HCT116 (cell line): Measurements from ENCODE around the gene PARD6G. TPM values are rescaled to one million over a fixed set of nuclear protein-coding genes. Genes with fewer than 3 reads are reported as not detected.

Source experiments
- ATAC-seq: fragments of 200-7000 bp; cut with Tn5 transposase; 2 replicates; pipeline ENCODE4 v1.9.1; 2020; ENCODE audit warnings: mild to moderate bottlenecking, moderate library complexity
- BruUV-seq: library from RNA; stranded (reverse); fragments of 400-500 nt; replicated peaks from 2 replicates; lab custom pipeline; 2021; lab: Mats Ljungman, UMichigan
- CTCF ChIA-PET: fragments of 300-600 bp; sonication (Branson Sonifier 250); formaldehyde crosslinking; loops from one replicate; lab custom pipeline; 2021; ENCODE audit warnings: antibody characterized with exemption; lab: Charles Lee
- POLR2A ChIA-PET: fragments of 300-600, 350-600 bp; sonication (Branson Sonifier 250); formaldehyde crosslinking; loops from one replicate; lab custom pipeline; 2021; ENCODE audit warnings: antibody characterized with exemption; lab: Charles Lee
- RAD21 ChIA-PET, 2 experiments: fragments of 300-600 bp; sonication (Branson Sonifier 250); formaldehyde crosslinking; loops; one replicate each; lab custom pipeline; 2023; ENCODE audit warnings: low total read pairs in 2 of 2; ENCODE audit not compliant: uncharacterized antibody in 2 of 2, unreplicated experiment in 2 of 2, low non-redundant PET in 1 of 2; lab: Charles Lee
- DNase-seq: peaks from one replicate; pipeline ENCODE4 v3.0.0-alpha.2; 2010; ENCODE audit warnings: low read depth, low spot score
- H2AFZ ChIP-seq: fragments of 200-600 bp; shearing (Covaris generic), sonication (generic); 2 replicates; pipeline ENCODE4 v1.6.1; 2017; ENCODE audit warnings: low read depth, mixed run types, mixed read lengths, antibody characterized with exemption, low read length; ENCODE audit not compliant: poor library complexity, severe bottlenecking
- H3K27ac ChIP-seq: 2 replicates; pipeline ENCODE4 v1.5.1; 2012; ENCODE audit warnings: low read depth, low read length
- H3K27me3 ChIP-seq: fragments of 200-600 bp; sonication (generic); 2 replicates; pipeline ENCODE4 v1.6.1; 2016; ENCODE audit warnings: mixed run types, low read length, mixed read lengths; ENCODE audit not compliant: insufficient read depth
- H3K36me3 ChIP-seq, 2 experiments: fragments of 200-500 bp in 1 of 2; fragments of 200-600 bp in 1 of 2; sonication (Bioruptor generic) in 1 of 2; sonication (generic) in 1 of 2; 2 replicates each; pipeline versions ENCODE4 v1.5.1 to v1.6.1; 2014 to 2016; ENCODE audit warnings: low read length in 2 of 2, inconsistent platforms in 1 of 2, mixed read lengths in 1 of 2, mixed run types in 1 of 2; ENCODE audit not compliant: insufficient read depth in 2 of 2, control insufficient read depth in 1 of 2
- H3K4me1 ChIP-seq, 2 experiments: fragments of 200-600 bp in 1 of 2; sonication (generic) in 1 of 2; 2 replicates each; pipeline versions ENCODE4 v1.5.1 to v1.6.1; 2012 to 2017; ENCODE audit warnings: low read length in 2 of 2, inconsistent platforms in 1 of 2, mild to moderate bottlenecking in 1 of 2, mixed read lengths in 1 of 2, mixed run types in 1 of 2, moderate library complexity in 1 of 2; ENCODE audit not compliant: insufficient read depth in 2 of 2, control insufficient read depth in 1 of 2
- H3K4me2 ChIP-seq: fragments of 200-600 bp; sonication (generic); 2 replicates; pipeline ENCODE4 v1.6.1; 2017; ENCODE audit warnings: mixed run types, low read length, mixed read lengths
- H3K4me3 ChIP-seq, 2 experiments: fragments of 200-600 bp in 1 of 2; sonication (generic) in 1 of 2; replicated peaks in 1 of 2; 2 replicates each; pipeline ENCODE4 v1.5.1; 2011 to 2016; ENCODE audit warnings: low read length in 2 of 2, control low read depth in 1 of 2, low read depth in 1 of 2, mild to moderate bottlenecking in 1 of 2, mixed read lengths in 1 of 2, mixed run types in 1 of 2
- H3K79me2 ChIP-seq: fragments of 200-600 bp; sonication (generic); 2 replicates; pipeline ENCODE4 v1.6.1; 2017; ENCODE audit warnings: mild to moderate bottlenecking, mixed run types, low read length, moderate library complexity, mixed read lengths; ENCODE audit not compliant: insufficient read depth
- H3K9ac ChIP-seq: fragments of 200-600 bp; sonication (generic); 2 replicates; pipeline ENCODE4 v1.6.1; 2016; ENCODE audit warnings: low read length, mixed read lengths
- H3K9me2 ChIP-seq: fragments of 200-600 bp; sonication (generic), shearing (Covaris generic); 2 replicates; pipeline ENCODE4 v1.6.1; 2017; ENCODE audit warnings: mixed run types, mild to moderate bottlenecking, moderate library complexity; ENCODE audit not compliant: insufficient read depth
- H3K9me3 ChIP-seq, 2 experiments: fragments of 200-500 bp in 1 of 2; fragments of 200-600 bp in 1 of 2; sonication (Bioruptor generic) in 1 of 2; sonication (generic) in 1 of 2; 2 replicates each; pipeline ENCODE4 v1.6.1; 2014 to 2017; ENCODE audit warnings: low read length in 2 of 2, mixed read lengths in 2 of 2, inconsistent platforms in 1 of 2, low read depth in 1 of 2, mild to moderate bottlenecking in 1 of 2, mixed run types in 1 of 2, moderate library complexity in 1 of 2; ENCODE audit not compliant: control insufficient read depth in 1 of 2, insufficient read depth in 1 of 2
- H4K20me1 ChIP-seq: fragments of 200-600 bp; sonication (generic), shearing (Covaris generic); 2 replicates; pipeline ENCODE4 v1.6.1; 2017; ENCODE audit warnings: mixed run types, mild to moderate bottlenecking, moderate library complexity; ENCODE audit not compliant: insufficient read depth
- ATF3 ChIP-seq: IDR thresholded peaks from 2 replicates; pipeline ENCODE4 v1.6.1; 2012
- CBX3 ChIP-seq: IDR thresholded peaks from 2 replicates; pipeline ENCODE4 v1.6.1; 2012; ENCODE audit warnings: low read depth
- CEBPB ChIP-seq: IDR thresholded peaks from 2 replicates; pipeline ENCODE4 v1.6.1; 2012; ENCODE audit warnings: low read depth
- CTCF ChIP-seq, 3 experiments: fragments of 200-600 bp in 1 of 3; sonication (generic) in 1 of 3; IDR thresholded peaks in 2 of 3; conservative IDR thresholded peaks in 1 of 3; 2 replicates each; pipeline ENCODE4 v1.5.1; 2012 to 2017; ENCODE audit warnings: low read depth in 2 of 3, low read length in 2 of 3, antibody characterized with exemption in 1 of 3, borderline replicate concordance in 1 of 3, control low read depth in 1 of 3, mild to moderate bottlenecking in 1 of 3, mixed read lengths in 1 of 3, mixed run types in 1 of 3, moderate library complexity in 1 of 3; ENCODE audit not compliant: insufficient read depth in 1 of 3
- EGR1 ChIP-seq: IDR thresholded peaks from 2 replicates; pipeline ENCODE4 v1.6.1; 2012; ENCODE audit warnings: low read depth
- ELF1 ChIP-seq: IDR thresholded peaks from 2 replicates; pipeline ENCODE4 v1.6.1; 2012; ENCODE audit warnings: low read depth, borderline replicate concordance
- EZH2 ChIP-seq: fragments of 200-600 bp; sonication (generic); IDR thresholded peaks from 2 replicates; pipeline ENCODE4 v1.6.1; 2017; ENCODE audit warnings: antibody characterized with exemption, mixed run types
- FOSL1 ChIP-seq: IDR thresholded peaks from 2 replicates; pipeline ENCODE4 v1.6.1; 2012; ENCODE audit warnings: low read depth
- JUND ChIP-seq: IDR thresholded peaks from 2 replicates; pipeline ENCODE4 v1.6.1; 2012
- MAX ChIP-seq: IDR thresholded peaks from 2 replicates; pipeline ENCODE4 v1.6.1; 2012
- POLR2A ChIP-seq: IDR thresholded peaks from 2 replicates; pipeline ENCODE4 v1.7.0; 2011; ENCODE audit warnings: borderline replicate concordance; ENCODE audit not compliant: insufficient read depth, insufficient read length; ENCODE audit errors: extremely low read depth
- POLR2AphosphoS5 ChIP-seq: IDR thresholded peaks from 2 replicates; pipeline ENCODE4 v1.6.1; 2011; ENCODE audit warnings: mild to moderate bottlenecking, low read depth, low read length, moderate library complexity
- RAD21 ChIP-seq: IDR thresholded peaks from 2 replicates; pipeline ENCODE4 v1.6.1; 2012; ENCODE audit warnings: low read depth, mild to moderate bottlenecking
- SP1 ChIP-seq: IDR thresholded peaks from 2 replicates; pipeline ENCODE4 v1.6.1; 2012; ENCODE audit warnings: low read depth
- SRF ChIP-seq: IDR thresholded peaks from 2 replicates; pipeline ENCODE4 v1.6.1; 2012; ENCODE audit warnings: low read depth
- TCF7L2 ChIP-seq: IDR thresholded peaks from 2 replicates; pipeline ENCODE4 v1.7.0; 2011; ENCODE audit warnings: borderline replicate concordance, inconsistent platforms; ENCODE audit not compliant: insufficient read depth, insufficient read length; ENCODE audit errors: extremely low read depth
- ZBTB33 ChIP-seq: IDR thresholded peaks from 2 replicates; pipeline ENCODE4 v1.6.1; 2011; ENCODE audit warnings: mild to moderate bottlenecking, low read length, moderate library complexity; ENCODE audit not compliant: insufficient replicate concordance; ENCODE audit errors: extremely low read depth
- ZFX ChIP-seq: fragments of 450-650 bp; IDR thresholded peaks from 2 replicates; pipeline ENCODE4 v1.6.1; 2017
- ZNF274 ChIP-seq: fragments of 200-500 bp; sonication (Bioruptor generic); IDR thresholded peaks from 2 replicates; pipeline ENCODE4 v1.6.1; 2014; ENCODE audit warnings: mild to moderate bottlenecking, low read depth, low read length, inconsistent platforms
- intact Hi-C: fragments of 100-400 bp; cut with micrococcal nuclease; formaldehyde crosslinking; loops from 2 replicates; pipeline ENCODE4 v1.10.0; 2022
- total RNA-seq: library from RNA; stranded (reverse); gene quantifications from one replicate; pipeline ENCODE4 v1.2.1, GENCODE V29; 2021; ENCODE audit not compliant: unreplicated experiment
- TF ChIP-seq, protein P1 (sequence below): IDR thresholded peaks from 2 replicates; pipeline ENCODE4 v1.6.1; 2012; ENCODE audit warnings: low read depth

The PARD6G gene
- total RNA-seq, 1 experiment from 2014 or later, result 12.8 TPM

DNA sequence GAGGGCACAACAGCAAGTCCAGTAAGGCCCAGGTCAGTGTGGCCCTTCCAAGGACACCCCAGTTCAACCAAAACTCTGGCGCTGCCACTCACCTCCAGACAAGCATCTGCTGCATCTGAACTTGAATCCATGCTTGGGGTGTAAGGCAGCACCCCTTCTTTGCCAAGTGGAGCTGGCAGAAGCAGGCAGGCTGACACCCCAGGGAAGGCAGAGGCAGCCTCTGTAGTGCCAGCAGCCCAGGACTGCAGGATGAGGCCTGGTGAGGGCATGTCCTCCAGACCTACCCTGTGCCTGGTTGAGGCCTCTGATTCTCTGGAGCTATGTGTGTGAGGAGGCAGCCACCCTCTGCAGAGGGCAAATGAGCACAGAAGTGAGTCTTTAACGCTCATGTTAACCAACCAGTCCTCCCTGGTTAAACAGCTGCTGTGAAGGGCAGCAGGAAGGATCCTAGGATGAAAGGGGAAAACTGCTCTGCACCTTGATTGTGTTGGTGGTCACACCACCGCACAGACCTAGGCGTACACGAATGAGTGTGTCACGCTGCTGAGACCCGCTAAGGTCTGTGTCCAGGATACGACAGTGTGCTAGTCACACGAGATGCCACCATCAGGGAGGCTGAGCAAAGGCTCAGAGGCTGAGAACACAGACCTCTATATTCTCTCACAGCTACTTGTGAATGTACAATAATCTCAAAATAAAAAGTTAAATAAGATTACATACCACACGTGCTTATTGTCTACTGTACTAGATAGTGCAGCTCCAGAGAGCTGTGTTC lies 2.2 kb downstream of the PARD6G start:
- Histone ChIP-seq H3K79me2 (peaks cover 14% of the 10 kb centered on the region), H3K9ac (no peak overlapping the region), H3K9me3 (no peaks in the 10 kb centered on the region), H3K4me2 (peak overlapping the region; percentile 85), H3K27me3 (no peaks in the 10 kb centered on the region), H3K4me1 (peaks cover 4 to 11% of the 10 kb centered on the region in 2 experiments; a peak in 3 of 4 replicates), H3K9me2 (no peaks in the 10 kb centered on the region), H3K36me3 (no peaks in the 10 kb centered on the region), H2AFZ (no peak overlapping the region), H3K27ac (no peak overlapping the region; the same call in 1 of the 2 replicates), H4K20me1 (no peaks in the 10 kb centered on the region), H3K4me3 (no peak overlapping the region)
- TF ChIP-seq JUND (no peak), CTCF (IDR thresholded peaks at IDR 0.05 in 2 of 3, conservative IDR thresholded peaks at IDR 0.05 in 1 of 3; ENCODE audit: borderline replicate concordance in 1 of 3, insufficient read depth in 1 of 3, low read depth in 2 of 3, low read length in 2 of 3) (no peak), SP1 (no peak), FOSL1 (no peak), POLR2A (no peak), POLR2AphosphoS5 (no peak), SRF (no peak), TCF7L2 (no peak), EZH2 (no peak), CBX3 (no peak), ZBTB33 (no peak), ATF3 (no peak), ELF1 (no peak), ZFX (no peak), MAX (no peak), ZNF274 (no peak), RAD21 (no peak), CEBPB (no peak), EGR1 (no peak)
- TF ChIP-seq, protein P1, sequence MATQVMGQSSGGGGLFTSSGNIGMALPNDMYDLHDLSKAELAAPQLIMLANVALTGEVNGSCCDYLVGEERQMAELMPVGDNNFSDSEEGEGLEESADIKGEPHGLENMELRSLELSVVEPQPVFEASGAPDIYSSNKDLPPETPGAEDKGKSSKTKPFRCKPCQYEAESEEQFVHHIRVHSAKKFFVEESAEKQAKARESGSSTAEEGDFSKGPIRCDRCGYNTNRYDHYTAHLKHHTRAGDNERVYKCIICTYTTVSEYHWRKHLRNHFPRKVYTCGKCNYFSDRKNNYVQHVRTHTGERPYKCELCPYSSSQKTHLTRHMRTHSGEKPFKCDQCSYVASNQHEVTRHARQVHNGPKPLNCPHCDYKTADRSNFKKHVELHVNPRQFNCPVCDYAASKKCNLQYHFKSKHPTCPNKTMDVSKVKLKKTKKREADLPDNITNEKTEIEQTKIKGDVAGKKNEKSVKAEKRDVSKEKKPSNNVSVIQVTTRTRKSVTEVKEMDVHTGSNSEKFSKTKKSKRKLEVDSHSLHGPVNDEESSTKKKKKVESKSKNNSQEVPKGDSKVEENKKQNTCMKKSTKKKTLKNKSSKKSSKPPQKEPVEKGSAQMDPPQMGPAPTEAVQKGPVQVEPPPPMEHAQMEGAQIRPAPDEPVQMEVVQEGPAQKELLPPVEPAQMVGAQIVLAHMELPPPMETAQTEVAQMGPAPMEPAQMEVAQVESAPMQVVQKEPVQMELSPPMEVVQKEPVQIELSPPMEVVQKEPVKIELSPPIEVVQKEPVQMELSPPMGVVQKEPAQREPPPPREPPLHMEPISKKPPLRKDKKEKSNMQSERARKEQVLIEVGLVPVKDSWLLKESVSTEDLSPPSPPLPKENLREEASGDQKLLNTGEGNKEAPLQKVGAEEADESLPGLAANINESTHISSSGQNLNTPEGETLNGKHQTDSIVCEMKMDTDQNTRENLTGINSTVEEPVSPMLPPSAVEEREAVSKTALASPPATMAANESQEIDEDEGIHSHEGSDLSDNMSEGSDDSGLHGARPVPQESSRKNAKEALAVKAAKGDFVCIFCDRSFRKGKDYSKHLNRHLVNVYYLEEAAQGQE, result no peak
- CTCF ChIA-PET, result no interaction called here
- DNase-seq (no peak), ATAC-seq (no peak)
- no TSS peak for BruUV-seq
- RAD21 ChIA-PET, result no interaction called here
- POLR2A ChIA-PET, result no interaction called here
- intact Hi-C loops, result no loop called here
